Activated CD8-positive, alpha-beta memory T cell treated with anti-CD3 and anti-CD28 coated beads for 36 hours (primary cell): ENCODE measurements around the gene SIPA1L3. TPM values are rescaled to one million over a fixed set of nuclear protein-coding genes. Genes with fewer than 3 reads are reported as not detected.

Experiments used
- CTCF ChIA-PET: fragments of 350-600 bp; sonication (Branson Sonifier 250); formaldehyde crosslinking; loops from one replicate; lab custom pipeline; 2021; ENCODE audit warnings: antibody characterized with exemption; lab: Charles Lee
- POLR2A ChIA-PET: fragments of 350-600 bp; sonication (Branson Sonifier 250); formaldehyde crosslinking; loops from one replicate; lab custom pipeline; 2021; ENCODE audit warnings: antibody characterized with exemption; lab: Charles Lee
- total RNA-seq, 2 experiments: library from RNA; stranded (reverse); gene quantifications; one replicate each; pipeline ENCODE4 v1.2.3, GENCODE V29; 2021

The SIPA1L3 gene
- total RNA-seq, 2 experiments from 2014 or later, result 14.0 to 15.3 TPM

- CTCF ChIA-PET, result interaction anchor here (0.6 to 0.8 kb wide), 3 partner anchors 67 to 1308 kb away, joined by 3 to 4 read pairs (median 3); no protein-coding TSS in a partner anchor
- POLR2A ChIA-PET, result interaction anchor here (0.6 to 1.5 kb wide), 4 partner anchors 45 to 202 kb away, joined by 3 to 7 read pairs (median 4); no protein-coding TSS in a partner anchor
These were observed 97.1 kb downstream of the SIPA1L3 start for GRCh38 chr19:38004186-38004520.

GRCh38 chr19:38004521-38005223, 97.7 kb downstream of the SIPA1L3 start:
- POLR2A ChIA-PET, result interaction anchor here (0.6 to 1.5 kb wide), 2 partner anchors 44 to 93 kb away, joined by 3 to 6 read pairs; no protein-coding TSS in a partner anchor
- CTCF ChIA-PET, result interaction anchor here (0.6 to 0.8 kb wide), 2 partner anchors 9 to 1307 kb away, joined by 3 read pairs; no protein-coding TSS in a partner anchor

- ChIA-PET POLR2A (no interaction called here), CTCF (interaction anchor here (0.8 kb wide), 1 partner anchor 9 kb away, joined by 3 read pairs; no protein-coding TSS in a partner anchor)
These were observed 98.2 kb downstream of the SIPA1L3 start for GRCh38 chr19:38005224-38005614.

- POLR2A ChIA-PET, result no interaction called here
- CTCF ChIA-PET, result no interaction called here
These were observed 99.5 kb downstream of the SIPA1L3 start for GRCh38 chr19:38006361-38007045.

GRCh38 chr19:38009650-38010242, 102.7 kb downstream of the SIPA1L3 start:
- CTCF ChIA-PET, result no interaction called here
- POLR2A ChIA-PET, result no interaction called here

- ChIA-PET CTCF (no interaction called here), POLR2A (no interaction called here)
These were observed 104.4 kb downstream of the SIPA1L3 start for GRCh38 chr19:38011426-38011825.

- ChIA-PET CTCF (no interaction called here), POLR2A (no interaction called here)
These were observed 105.3 kb downstream of the SIPA1L3 start for GRCh38 chr19:38012290-38012689.

- POLR2A ChIA-PET, result no interaction called here
- CTCF ChIA-PET, result no interaction called here
These were observed 105.9 kb downstream of the SIPA1L3 start for GRCh38 chr19:38012944-38013343.

- ChIA-PET CTCF (no interaction called here), POLR2A (no interaction called here)
These were observed 107.0 kb downstream of the SIPA1L3 start for GRCh38 chr19:38013913-38014580.

- ChIA-PET POLR2A (no interaction called here), CTCF (no interaction called here)
These were observed 108.2 kb downstream of the SIPA1L3 start for GRCh38 chr19:38015216-38015615.

- CTCF ChIA-PET, result no interaction called here
- POLR2A ChIA-PET, result no interaction called here
These were observed 108.8 kb downstream of the SIPA1L3 start for GRCh38 chr19:38015761-38016160.

GRCh38 chr19:38017401-38018151, 110.6 kb downstream of the SIPA1L3 start:
- POLR2A ChIA-PET, result no interaction called here
- CTCF ChIA-PET, result no interaction called here

GRCh38 chr19:38018694-38019395, 111.8 kb downstream of the SIPA1L3 start:
- ChIA-PET CTCF (no interaction called here), POLR2A (no interaction called here)

- ChIA-PET CTCF (no interaction called here), POLR2A (no interaction called here)
These were observed 112.4 kb downstream of the SIPA1L3 start for GRCh38 chr19:38019396-38019724.

- ChIA-PET POLR2A (no interaction called here), CTCF (interaction anchor here (1.6 kb wide), 1 partner anchor 118 kb away, joined by 4 read pairs; no protein-coding TSS in a partner anchor)
These were observed 113.3 kb downstream of the SIPA1L3 start for GRCh38 chr19:38020311-38020710.

- CTCF ChIA-PET, result interaction anchor here (1.6 kb wide), 1 partner anchor 119 kb away, joined by 4 read pairs; no protein-coding TSS in a partner anchor
- POLR2A ChIA-PET, result no interaction called here
These were observed 114.3 kb downstream of the SIPA1L3 start for GRCh38 chr19:38021352-38021751.

- POLR2A ChIA-PET, result no interaction called here
These were observed 116.0 kb downstream of the SIPA1L3 start for GRCh38 chr19:38022791-38023670.

More at GRCh38 chr19:38022791-38023670, 116.0 kb downstream of the SIPA1L3 start:
- CTCF ChIA-PET, result no interaction called here
